Fibroblast of skin of right quadriceps (primary cell): ENCODE results near the gene VNN1.
"Not testable (repeated sequence)": the region's sequence is repeated elsewhere in the genome, so short reads cannot be mapped to it uniquely, and the experiment has no call there.

Experiments
- DNase-seq: peaks from one replicate; pipeline ENCODE4 v3.0.0-alpha.2; 2013

Gene VNN1

DNA sequence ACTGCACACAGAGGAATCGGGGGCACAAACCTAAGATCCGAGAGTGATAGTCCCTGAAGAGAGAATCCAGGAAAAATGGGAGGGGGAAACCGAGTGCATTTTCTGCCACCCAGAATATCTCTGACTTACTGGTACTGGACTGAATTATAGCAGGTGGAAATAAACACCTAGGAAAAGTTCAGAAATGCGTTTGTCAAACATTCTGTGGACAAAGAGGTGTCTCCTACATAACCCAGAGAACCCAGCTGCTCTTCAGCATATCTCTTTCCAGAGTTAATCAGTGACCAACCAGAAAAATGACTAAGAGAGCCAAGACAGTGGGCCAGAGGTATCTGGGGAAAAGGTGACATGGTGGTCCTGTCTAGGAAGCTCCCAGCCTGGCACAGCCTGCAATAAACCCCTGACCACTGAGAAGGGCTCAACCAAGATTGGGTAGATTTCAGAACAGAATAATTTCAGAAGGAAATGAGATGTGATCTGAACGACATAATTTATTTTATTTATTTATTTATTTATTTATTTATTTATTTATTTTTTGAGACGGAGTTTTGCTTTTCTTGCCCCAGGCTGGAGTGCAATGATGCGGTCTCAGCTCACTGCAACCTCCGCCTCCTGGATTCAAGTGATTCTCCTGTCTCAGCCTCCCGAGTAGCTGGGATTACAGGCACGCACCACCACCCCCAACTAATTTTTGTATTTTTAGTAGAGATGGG, 6.0 kb upstream of the VNN1 start:
- DNase-seq: no peak

DNA sequence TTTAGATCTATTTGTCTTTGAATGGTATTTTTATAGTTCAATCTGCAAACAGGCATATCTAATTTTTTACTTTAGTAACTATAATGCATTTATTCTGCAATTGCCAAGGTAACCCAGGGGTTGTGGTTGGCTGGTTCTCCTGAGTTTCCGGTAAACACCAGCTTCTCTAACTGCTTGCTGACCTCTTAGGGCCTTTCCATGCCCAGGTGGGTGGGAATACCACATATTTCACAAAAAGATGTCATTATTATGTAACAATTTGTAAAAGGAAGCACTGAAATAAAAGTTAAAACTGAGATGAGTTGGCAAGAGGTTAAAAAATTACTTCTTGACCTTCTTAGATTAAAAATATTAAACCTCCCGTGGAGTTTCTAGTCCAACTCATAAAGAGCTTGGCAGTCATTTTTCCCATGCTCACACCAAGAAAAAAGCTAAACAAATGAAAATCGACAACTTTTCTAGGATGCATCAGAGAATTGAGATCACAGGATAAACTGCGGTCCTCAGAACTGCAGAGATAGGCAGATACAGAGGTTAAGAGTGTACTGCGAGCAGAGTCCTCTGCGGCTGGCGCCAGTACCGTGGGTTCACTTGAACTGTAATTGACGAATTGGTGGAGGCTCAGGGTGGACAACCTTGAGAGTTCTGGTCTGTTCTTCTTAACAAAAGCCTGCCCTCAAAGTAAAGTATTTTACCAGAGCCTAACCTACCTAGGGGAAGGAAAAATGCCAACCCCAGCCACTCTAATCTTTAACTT, 2.2 kb upstream of the VNN1 start:
- DNase-seq: no peak

DNA sequence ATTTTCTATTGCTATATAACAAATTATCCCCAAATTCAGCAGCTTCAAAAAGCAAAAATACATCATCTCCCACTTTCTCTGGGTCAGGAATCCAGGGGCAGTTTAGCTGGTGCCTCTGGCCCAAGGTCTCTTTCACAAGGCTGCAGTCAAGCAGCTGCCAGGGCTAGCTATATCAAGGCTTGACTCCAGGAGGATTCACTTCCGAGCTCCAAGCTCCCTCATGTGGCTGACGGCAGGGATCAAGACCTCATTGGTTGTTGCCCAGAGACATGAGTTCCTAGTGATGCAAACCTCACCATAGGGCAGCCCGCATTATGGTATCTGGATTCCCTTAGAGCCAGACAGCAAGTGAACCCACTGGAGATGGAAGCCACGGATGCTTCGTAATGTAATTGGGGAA, 1.3 kb upstream of the VNN1 start:
- DNase-seq: peak; percentile 24

DNA sequence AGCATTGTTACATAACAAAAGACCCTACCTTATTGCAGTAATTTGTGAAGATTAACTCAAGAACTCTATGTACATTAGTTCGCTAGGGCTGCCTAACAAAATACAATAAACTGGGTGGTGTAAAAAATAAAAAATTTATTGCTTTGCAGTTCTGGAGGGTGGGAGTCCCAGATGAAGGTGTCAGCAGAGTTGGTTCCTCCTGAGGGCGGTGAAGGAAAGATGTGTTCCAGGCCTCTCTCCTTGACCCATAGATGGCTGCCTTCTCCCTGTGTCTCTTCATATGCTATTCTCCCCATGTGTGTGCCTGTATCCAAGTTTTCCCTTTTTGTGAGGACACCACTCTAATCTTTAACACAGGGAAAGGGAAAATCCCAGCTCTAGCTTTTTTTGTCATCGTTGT, 305 bp upstream of the VNN1 start:
- no peak for DNase-seq

DNA sequence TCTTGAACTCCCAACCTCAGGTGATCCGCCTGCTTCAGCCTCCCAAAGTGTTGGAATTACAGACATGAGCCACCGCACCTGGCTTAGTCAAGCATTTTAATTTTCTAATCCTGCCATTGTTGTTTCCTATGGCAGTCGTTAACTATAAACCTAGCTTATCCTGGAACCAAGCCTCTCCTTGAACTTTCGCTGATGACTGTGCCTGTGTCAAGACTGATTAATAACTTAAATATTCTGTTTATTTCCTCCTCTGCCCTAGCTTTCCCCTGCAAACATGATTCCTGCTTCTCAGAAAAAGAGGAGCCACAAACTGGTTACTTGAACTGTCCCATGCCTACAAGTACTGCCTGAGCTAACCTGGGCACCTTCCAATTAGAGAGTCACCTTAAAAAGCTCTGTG, 1.5 kb downstream of the VNN1 start:
- DNase-seq: peak; percentile 10

DNA sequence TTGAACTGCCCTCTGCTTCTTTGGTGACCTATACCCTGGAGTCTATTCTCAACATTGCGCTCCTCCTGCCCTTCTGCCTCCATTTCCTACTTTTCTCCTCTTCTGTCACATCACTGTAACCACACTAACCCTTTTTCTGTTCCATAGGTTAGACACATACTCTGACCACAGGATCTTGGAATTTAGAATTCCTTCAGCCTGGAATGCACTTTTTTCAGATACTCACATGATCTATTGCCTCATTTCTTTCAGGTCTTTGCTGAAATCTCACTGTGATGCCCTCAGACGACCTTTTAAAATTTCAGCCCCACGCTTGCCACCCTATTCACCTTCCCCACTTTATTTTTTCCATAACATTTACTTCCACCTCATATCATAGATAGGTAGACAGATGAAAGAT, 5.1 kb downstream of the VNN1 start:
- no peak for DNase-seq

DNA sequence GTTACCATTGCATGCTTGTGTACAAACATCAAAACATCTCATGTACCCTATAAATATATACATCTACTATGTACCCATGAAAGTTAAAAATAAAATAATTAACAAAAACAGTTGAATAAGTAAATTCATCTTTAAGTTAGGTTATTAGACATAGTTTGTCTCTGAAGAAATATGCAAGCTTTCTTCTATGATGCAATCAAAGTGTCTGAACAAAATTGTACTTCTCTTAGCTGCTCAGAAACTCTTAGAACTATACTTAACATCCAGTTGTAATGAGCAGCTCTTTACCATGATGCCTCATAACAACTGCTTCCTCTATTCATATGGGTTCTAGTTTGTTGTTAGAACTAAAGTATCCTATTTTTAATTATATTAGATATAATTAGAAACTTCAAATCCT, 5.9 kb downstream of the VNN1 start:
- no peak for DNase-seq

DNA sequence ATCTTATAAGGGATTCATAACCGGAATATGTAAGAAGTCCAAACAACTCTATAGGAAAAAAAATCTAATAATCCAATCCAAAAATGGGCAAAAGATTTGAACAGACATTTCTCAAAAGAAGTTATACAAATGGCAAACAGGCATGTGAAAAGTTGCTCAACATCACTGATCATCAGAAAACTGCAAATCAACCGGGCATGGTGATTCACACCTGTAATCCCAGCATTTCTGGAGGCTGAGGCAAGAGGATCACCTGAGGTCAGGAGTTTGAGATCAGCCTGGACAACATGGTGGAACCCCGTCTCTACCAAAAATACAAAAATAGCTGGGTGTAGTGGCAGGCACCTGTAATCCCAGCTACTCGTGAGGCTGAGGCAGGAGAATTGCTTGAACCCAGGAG, 7.1 kb downstream of the VNN1 start:
- DNase-seq: not testable (repeated sequence)

DNA sequence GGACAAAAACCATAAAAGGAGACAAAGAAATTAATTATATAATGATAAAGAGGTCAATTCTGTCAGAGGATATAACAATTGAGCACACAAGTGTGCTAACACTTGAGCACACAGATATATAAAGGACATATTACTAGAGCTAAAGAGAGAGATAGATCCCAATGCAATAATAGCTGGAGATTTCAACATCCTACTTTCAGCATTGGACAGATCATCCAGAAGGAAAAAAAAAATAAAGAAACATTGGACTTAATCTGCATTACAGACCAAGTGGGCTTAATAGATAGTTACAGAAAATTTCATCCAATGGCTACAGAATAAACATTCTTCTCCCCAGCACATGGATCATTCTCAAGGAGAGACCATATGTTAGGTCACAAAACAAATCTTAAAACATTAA, 9.9 kb downstream of the VNN1 start:
- no peak for DNase-seq

DNA sequence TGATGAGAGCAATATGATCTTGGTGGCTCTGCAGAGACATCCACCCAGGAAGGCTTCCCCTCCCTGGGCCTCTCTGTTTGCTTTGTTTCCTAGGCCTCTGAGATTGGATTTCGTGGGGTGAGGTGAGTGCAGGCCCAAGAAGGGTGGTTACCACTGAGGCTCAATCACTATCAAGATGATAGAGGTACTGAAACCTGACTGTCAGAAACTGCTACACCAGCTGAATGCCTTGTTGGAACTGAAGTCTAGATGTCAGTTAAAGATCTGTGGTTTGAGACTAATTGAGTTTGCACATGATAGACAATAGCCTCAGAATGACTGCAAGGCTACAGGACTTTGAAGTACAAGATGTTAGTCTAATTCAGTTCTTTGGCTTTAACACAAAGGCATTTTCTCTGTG, 15.2 kb downstream of the VNN1 start:
- no peak for DNase-seq

DNA sequence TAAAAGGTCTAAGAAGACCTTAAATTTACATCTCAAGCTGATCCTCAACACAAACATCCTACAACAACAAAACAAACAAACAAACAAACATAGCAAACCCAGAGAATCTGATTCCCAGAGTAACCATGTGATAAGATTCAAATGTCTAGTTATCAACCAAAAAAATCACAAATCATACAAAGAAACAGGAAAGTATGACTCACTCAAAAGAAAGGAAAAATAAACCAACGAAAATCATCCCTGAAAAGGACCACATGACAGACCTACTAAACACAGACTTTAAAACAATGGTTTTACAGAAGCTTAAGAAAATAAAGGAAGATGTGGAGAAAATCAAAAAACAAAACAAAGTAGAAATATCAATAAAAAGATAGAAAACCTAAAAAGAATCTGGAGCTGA, 18.1 kb downstream of the VNN1 start:
- DNase-seq: no peak

DNA sequence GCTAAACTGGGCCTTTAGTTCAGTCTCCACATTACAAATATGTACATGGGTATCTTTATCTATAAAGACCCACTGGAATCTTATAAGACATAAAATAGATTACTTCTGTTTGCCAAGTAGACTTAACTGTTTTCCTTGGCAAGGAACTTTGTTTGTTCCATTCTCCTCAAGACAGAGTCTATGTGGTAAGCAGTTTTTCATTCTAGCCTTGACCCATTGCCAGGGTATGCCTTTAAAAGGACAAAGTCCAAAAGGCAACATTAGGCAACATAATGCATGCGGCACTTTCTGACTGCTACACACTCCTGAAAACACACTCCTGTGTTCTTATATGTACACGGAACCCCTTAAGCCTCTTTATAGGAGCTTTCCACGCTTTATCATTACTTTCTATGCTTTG, 20.4 kb downstream of the VNN1 start:
- no peak for DNase-seq

DNA sequence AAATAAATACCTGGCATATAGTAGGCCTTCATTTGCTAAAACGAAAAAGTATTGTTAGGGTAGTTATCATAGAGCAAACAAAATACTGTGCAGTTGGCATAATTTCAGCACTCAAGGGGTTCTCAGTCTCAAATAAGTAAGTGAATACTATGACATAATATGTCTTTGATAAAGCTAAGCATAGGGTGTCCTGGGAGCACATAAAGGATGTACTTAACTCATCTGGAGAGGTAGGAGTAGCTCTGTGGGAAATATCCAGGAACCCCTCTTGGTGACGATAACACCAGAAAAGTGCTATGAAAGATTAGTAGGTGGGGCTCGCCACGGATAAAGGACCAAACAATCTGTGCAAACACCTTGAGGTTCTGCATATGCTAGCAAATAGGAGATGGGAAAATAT, 23.2 kb downstream of the VNN1 start:
- DNase-seq: no peak

DNA sequence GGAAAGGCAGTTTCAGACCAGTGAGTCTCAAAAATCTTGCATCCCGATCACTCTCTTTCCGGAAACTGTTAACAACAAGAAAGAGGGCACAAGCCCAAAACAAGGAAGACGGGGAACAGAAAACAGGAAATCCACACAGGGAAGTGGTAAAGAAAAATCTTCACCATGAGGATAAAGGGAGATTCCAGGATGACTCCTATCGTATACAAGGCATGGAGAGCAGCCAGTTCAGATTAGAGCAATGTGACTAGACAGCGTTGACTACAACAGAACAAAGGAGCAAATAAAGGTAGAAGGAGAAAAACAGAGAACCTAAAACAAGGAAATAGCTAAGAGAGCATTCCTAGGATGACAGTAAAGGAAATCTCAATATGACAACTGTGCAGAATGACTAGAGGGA, 26.5 kb downstream of the VNN1 start:
- DNase-seq: no peak

DNA sequence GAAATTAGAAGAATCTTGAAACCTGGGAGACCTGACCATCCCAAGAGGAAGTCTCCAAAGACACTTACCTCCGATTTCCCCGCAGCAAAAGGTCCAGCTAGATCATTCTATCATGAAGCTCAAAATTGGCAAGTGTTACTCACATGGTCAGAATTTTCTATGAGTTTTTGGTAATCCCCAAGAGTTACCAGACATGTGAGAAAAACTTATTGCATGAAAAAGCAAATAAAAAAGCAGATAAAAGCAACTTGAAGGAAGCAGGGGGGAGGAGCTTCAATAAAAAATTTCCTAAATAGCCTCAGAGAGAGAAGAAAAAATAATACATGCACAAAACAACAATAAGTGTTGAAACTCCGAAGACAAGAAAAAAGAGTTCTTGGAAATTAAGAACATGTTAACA, 27.3 kb downstream of the VNN1 start:
- DNase-seq: no peak

DNA sequence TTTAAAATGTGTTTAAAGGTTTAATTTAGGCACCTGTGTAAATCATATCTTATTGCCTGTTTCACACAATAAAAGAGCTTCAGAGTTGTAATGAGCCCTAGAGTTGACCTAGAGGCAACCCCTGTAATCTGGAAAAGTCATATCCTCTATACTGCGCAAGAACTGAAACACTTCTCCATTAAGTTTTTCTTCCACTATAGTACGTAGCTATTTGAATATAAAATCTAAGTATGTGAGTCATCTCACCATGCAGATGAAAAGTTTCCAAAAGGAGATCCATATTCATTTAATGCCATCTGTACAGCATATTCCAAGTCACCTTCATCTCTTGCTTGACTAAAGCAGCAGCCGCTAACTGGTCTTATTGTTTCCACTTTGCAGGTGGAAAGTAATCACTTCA, 28.8 kb downstream of the VNN1 start:
- no peak for DNase-seq

DNA sequence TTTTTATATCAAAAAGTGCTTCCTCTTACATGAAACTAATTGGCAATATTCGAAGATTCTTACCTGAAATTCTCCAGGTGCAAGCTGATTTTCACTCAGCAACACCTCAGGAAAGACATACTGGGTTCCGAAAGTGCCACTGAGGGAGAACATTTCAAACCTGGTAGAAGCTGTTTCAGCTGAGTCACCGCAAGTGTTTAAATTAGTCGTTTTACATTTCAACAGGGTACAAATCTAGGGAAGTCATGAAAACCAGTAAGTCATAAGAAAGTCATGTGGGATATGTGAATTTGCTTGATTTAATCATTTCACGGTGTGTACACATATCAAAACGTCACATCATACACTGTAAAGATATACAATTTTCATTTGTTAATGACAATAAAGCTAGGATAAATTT, 29.6 kb downstream of the VNN1 start:
- DNase-seq: no peak

DNA sequence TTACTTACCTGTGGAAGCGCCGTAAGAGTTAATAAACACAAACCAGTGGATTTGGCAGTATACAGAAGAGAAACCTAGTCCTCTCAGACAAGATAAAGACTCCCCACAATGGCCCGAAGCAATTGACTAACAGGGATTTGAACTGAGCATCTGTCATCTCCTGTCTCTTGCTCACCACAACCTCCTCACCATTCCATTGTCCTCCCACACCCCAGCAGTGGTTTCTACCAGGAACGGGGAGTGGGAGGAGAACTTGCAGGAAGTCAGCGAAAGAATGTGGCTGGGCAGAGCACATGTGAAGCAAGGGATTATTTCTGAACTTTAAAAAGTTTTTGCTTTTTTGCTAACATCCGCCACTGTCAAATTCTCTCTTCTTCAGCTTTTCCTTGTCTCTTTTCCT, 30.3 kb downstream of the VNN1 start:
- DNase-seq: peak; percentile 22

DNA sequence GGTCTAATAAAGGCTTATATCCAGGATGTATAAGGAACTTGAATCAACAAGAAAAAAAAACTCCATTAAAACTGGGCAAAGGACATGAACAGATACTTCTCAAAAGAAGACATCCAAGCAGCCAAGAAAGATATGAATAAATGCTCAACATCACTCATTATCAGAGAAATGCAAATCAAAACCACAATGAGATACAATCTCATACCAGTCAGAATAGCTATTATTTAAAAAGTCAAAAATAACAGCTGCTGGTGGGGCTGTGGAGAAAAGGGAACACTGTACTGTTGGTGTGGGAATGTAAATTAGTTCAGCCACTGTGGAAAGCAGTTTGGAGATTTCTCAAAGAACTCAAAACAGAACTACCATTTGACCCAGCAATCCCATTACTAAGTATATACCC, 34.8 kb downstream of the VNN1 start:
- not testable (repeated sequence) for DNase-seq

DNA sequence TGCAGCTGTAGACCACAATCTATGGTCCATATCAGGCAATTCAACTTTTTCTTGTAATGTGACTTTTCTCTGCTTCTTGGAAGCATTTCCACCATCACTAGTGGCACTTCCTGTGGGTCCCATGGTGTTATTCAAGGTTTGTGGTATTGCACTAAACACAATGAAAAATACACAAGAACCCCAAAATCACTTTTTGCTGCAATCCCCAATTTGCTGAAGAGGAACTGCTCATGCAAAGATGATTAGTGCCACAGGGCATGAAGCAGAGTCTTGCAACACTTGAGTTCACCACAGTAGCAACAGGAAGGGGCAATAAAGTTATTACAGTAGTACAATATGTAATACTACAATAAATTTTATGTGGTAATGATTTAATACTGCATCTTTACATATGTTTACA, 38.1 kb downstream of the VNN1 start:
- no peak for DNase-seq

DNA sequence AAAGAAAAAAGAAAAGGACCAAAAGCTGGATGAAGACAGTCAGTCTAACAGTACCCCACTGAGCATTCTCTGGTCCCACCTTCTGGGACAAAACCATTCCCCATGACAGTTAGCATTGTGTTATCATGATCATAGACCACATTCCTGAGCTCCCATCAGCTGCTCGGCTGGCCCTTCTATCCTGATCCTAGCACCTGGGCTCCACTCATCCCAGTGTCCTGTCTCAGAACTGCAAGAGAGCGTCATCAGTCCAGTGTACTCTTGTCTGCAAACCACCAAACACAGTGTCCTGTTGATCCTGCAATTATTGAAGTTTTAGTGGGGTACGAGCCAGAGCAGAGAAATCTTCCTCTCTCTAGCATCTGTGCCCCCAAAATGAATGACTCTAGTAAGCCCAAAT, 38.9 kb downstream of the VNN1 start:
- no peak for DNase-seq

DNA sequence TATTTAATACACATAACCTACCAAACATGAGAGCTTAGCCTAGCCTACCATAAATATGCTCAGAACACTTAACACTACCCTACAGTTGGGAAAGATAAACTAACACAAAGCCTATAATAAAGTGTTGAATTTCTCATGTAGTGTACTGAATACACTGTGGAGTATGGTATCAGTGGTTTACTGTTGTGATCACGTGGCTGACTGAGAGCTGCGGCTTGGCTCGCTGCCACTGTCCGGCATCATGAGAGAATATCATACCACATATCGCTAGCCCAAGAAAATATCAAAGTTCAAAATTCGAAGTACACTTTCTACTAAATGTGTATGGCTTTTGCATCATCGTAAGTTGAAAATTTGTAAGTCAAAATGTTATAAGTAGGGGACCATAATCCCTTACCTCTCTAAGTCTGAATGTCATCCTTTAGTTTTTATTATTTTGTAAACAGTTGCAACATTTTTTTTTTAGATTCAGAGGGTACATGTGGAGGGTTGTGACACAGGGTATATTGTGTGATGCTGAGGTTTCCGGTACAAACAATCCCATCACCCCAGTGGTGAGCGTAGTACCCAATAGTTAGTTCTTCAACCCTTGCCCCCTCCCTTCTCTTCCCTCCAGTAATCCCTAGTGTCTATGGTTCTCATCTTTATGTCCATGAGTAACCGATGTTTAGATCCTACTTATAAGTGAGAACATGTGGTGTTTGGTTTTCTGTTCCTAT, 40.3 kb downstream of the VNN1 start:
- DNase-seq: no peak

DNA sequence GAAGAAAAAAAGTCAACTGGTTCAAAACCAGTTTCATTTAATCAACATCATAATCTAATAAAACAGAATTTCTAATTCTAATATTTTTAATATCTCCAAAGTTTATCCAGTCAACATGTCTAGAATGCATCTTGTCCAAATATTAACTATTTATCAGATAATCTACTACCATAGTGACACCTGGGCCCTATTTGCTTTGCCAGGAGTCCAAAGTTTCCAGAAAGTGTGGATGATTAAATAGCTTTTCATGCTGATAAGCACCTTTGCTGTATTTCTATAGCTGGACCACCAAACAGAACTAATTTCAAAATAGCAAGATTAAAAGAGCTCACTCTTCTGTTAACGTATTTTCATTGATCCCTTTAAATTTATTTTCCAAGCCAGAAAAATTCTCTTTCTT, 42.6 kb downstream of the VNN1 start:
- DNase-seq: no peak

DNA sequence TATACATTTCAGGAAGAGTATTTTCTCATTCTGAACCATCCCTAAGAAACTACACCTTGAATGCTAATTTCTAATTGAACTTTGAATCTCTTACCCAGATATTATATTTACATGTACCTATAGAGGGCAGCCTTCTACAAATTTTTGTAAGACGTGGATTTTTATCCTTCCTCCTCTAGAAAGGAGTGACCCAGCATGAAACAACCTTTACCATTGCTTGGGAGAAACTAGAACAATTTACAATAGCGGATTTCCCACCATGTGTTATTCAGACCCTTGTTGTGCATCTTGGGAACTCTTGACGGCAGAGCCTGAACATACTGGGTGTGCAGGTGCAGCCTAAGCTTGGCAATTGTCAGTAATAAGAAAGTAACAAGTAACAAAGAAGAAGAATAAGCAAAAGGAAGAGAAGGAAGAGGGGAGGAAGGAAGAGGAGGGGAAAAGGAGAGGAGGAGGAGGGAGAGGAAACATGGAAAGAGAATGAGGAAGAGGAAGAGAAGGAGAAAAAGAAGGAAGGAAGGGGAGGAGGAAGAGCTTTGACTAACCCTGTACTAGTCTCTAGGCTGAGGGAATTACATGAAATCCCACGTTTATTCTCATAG, 44.1 kb downstream of the VNN1 start:
- DNase-seq: peak; percentile 21
